ENCODE measurements around the gene DSTYK. TPM values are rescaled to one million over a fixed set of nuclear protein-coding genes. Genes with fewer than 3 reads are reported as not detected.

The DSTYK gene
- total RNA-seq, 1 donor from 2014 or later, result 12.7 TPM

DNA sequence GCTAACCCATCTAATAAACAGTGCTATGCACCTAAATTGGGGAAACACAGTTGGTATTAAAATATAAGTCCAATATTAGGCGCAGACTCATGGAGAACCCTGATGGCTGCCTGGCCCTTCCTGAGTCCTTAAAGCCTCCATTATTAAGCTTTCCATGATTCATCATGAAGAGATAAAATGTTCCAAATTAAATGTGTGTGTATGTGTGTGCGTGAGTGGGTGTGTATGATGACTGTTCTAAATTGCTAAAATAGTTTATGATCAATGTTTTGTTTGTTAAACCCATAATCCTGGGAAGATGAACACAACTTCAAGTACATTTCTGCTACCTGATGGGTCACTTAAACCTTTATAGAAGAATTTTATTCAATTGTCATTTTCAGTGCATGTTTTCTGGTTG is 83.5 kb downstream of the DSTYK start:
- no peak overlapping the region for H3K27ac ChIP-seq
- intact Hi-C loops (cut with DNase I), result no loop called here
- ATAC-seq (no peak), DNase-seq (no peak)
- no peaks in the 10 kb centered on the region for H3K9me3 ChIP-seq
- H3K36me3 ChIP-seq, result no peaks in the 10 kb centered on the region
- H3K4me3 ChIP-seq, result no peak overlapping the region
- TF ChIP-seq, protein P1, sequence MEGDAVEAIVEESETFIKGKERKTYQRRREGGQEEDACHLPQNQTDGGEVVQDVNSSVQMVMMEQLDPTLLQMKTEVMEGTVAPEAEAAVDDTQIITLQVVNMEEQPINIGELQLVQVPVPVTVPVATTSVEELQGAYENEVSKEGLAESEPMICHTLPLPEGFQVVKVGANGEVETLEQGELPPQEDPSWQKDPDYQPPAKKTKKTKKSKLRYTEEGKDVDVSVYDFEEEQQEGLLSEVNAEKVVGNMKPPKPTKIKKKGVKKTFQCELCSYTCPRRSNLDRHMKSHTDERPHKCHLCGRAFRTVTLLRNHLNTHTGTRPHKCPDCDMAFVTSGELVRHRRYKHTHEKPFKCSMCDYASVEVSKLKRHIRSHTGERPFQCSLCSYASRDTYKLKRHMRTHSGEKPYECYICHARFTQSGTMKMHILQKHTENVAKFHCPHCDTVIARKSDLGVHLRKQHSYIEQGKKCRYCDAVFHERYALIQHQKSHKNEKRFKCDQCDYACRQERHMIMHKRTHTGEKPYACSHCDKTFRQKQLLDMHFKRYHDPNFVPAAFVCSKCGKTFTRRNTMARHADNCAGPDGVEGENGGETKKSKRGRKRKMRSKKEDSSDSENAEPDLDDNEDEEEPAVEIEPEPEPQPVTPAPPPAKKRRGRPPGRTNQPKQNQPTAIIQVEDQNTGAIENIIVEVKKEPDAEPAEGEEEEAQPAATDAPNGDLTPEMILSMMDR (IDR thresholded peaks at IDR 0.05), result no peak
- no peaks in the 10 kb centered on the region for H3K27me3 ChIP-seq
- peaks cover under 1% of the 10 kb centered on the region for H3K4me1 ChIP-seq

DNA sequence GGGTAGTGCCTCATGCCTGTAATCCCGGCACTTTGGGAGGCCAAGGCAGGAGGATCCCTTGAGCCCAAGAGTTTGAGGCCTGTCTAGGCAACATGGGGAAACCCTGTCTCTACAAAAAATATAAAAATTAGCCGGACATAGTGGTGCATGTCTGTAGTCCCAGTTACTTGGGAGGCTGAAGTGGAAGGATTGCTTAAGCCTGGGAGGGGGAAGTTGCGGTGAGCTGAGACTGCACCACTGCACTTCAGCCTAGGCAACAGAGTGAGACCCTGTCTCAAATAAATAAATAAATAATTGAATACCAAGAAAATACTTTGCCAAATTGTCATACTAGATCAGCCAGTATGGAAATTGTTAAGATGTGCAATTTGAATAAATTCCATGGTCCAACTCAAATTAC is 83.9 kb downstream of the DSTYK start:
- intact Hi-C loops (cut with DNase I), result no loop called here
- Histone ChIP-seq H3K36me3 (no peaks in the 10 kb centered on the region), H3K27me3 (no peaks in the 10 kb centered on the region), H3K4me1 (peaks cover 4% of the 10 kb centered on the region), H3K9me3 (no peaks in the 10 kb centered on the region), H3K4me3 (no peak overlapping the region), H3K27ac (no peak overlapping the region)
- no peak for DNase-seq
- TF ChIP-seq, protein P1 (IDR thresholded peaks at IDR 0.05), result no peak
- ATAC-seq, result peak; percentile 48

DNA sequence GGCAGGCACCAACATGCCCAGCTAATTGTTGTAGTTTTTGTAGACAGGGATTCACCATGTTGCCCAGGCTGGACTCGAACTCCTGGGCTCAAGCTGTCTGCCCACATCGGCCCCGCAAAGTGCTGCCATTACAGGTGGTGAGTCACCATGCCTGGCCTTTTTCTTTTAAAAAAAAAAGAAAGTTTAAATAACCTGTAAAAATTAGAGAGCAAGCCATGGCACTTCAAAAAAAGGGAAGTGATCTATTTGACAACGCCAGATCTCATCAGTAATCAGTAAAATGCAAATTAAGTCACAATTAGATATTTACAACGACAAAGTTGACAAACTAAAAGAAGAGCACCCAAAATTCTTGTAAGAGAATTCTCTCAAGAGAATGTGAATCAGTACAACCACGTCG is 86.8 kb downstream of the DSTYK start:
- no peak overlapping the region for H3K4me3 ChIP-seq
- ATAC-seq, result no peak
- H3K4me1 ChIP-seq, result peaks cover 21% of the 10 kb centered on the region
- no peak overlapping the region for H3K27ac ChIP-seq
- no peaks in the 10 kb centered on the region for H3K36me3 ChIP-seq
- TF ChIP-seq, protein P1 (IDR thresholded peaks at IDR 0.05), result no peak
- no peak for DNase-seq
- intact Hi-C loops (cut with DNase I), result no loop called here
- no peaks in the 10 kb centered on the region for H3K27me3 ChIP-seq
- no peaks in the 10 kb centered on the region for H3K9me3 ChIP-seq

DNA sequence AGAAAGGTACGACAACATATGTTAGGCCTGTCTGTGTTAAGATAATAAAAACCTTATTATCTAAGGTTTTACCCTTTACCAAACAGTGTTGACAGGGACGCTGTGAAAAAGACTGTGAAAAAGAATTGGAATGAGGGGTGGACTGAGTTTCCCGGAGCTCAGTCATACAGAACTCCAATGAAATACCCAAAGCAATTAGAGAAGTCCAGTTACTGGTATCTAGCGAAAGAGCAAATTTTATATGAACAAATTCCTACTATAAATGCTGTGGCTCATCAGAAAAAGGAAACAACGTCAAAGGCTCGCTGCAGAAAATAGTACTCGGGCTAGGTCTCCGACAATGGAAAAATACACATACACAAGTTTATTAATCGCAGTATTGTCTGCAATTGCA is 89.0 kb downstream of the DSTYK start:
- ATAC-seq, result no peak
- no peak for DNase-seq
- Histone ChIP-seq H3K27ac (peak overlapping the region; percentile 94), H3K9me3 (no peaks in the 10 kb centered on the region), H3K27me3 (no peaks in the 10 kb centered on the region), H3K4me3 (peak overlapping the region; percentile 86), H3K4me1 (peaks cover 25% of the 10 kb centered on the region), H3K36me3 (peaks cover 11% of the 10 kb centered on the region)
- intact Hi-C loops (cut with DNase I), result no loop called here
- TF ChIP-seq, protein P1 (IDR thresholded peaks at IDR 0.05), result no peak

DNA sequence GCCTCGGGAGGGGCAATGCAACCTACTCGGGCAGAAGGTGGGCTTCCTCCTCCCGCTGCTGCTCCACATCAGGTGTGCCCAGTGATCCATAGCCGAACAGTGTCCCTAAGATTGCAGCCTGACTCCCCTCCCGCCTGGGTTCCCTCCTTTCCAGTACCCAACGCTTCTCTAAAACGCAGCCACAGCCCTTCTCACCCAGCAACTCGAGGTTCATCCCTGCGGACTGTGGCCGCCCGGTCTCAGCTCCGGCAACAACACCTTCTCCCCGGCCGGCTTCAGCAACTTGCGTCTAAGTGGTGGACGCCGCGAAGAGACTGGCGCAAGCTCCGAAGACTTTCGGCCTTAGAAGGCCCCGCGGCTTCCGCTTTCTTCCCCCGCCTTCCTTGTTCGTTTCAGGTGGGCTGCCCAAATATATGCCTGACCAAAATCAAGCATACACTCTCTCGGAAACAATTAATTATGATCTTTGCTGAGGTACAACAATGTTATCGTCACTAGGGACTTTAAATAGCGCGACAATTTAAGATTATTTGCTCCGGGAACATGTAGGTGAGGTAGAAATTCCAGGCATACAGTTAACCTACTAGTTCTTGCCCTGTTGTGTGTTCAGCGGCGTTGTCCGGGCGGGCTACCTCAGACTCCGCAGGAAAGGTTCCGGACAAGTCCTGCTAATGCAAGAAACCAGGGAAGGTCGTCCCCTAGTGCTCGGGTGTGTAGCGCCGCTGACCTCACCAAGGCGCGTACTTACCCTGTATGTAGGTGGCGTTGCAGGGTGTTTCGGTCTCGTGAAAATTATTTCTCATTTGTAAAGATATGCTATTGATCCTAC is 89.6 kb downstream of the DSTYK start, which contains the start of gene RBBP5:
RBBP5 (minus strand) TSS at position 319 of the 829 bp plus-strand sequence; CDS start at position 214, 105 bp downstream.
- intact Hi-C loops (cut with DNase I), result no loop called here
- DNase-seq, result peak; percentile 97
- peak; percentile 99 for ATAC-seq
- Histone ChIP-seq H3K4me3 (peak within 1 kb of the TSS; percentile 86), H3K27me3 (no peaks in the 10 kb centered on the region), H3K27ac (peak within 1 kb of the TSS; percentile 94), H3K4me1 (peaks cover 25% of the 10 kb centered on the region), H3K9me3 (no peaks in the 10 kb centered on the region), H3K36me3 (peaks cover 16% of the 10 kb centered on the region)
- TF ChIP-seq, protein P1 (IDR thresholded peaks at IDR 0.05), result peak; percentile 79

Data from upper lobe of right lung (tissue), 1 donor.